ENCODE data around the gene DOCK8.

DOCK8 gene

DNA sequence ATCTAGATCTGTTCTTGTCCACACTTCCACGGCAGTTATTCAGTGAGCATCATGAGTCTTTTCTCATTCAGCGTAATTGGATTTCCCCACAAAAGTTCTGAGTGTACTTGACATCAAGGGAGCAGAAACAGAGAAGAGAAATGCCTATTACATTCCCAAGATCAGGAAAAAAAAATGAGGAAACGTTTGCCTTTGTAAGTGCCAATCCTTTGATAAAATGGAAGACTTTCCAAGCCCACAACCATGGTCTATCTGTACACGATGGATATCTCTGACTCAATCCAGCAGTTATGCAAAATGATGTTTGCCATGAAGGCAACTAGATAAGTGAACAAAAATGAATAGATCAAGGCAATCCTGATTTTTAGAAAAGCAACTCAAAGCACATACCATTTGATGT is 235.9 kb downstream of the DOCK8 start:
- Histone ChIP-seq H3K4me2 (ENCODE audit: low read depth, low read length) (no peak overlapping the region), H3K4me3 (ENCODE audit: low read length) (no peak overlapping the region), H3K4me1 (ENCODE audit: low read length) (peaks cover 21% of the 10 kb centered on the region), H3K9me3 (replicated peaks; ENCODE audit: insufficient read depth, low read length) (no peaks in the 10 kb centered on the region), H3K36me3 (replicated peaks; ENCODE audit: insufficient read depth, low read length) (0 out of 2 replicates have a peak, but pooled peaks cover 7% of the 10 kb centered on the region), H3F3A (ENCODE audit: insufficient read depth, low read length) (peaks cover 20% of the 10 kb centered on the region), H4K20me1 (ENCODE audit: insufficient read depth, low read length) (no peaks in the 10 kb centered on the region), H3K27me3 (replicated peaks; ENCODE audit: insufficient read depth, low read length) (no peaks in the 10 kb centered on the region), H2AFZ (ENCODE audit: low read length) (no peak overlapping the region), H3K27ac (ENCODE audit: low read length) (no peak overlapping the region), H3K9me2 (replicated peaks; ENCODE audit: insufficient read depth, low read length) (no peaks in the 10 kb centered on the region), H3K79me2 (ENCODE audit: low read length) (no peaks in the 10 kb centered on the region), H3K9ac (ENCODE audit: low read length) (no peak overlapping the region)
- no peak for DNase-seq
- TF ChIP-seq EZH2 (optimal IDR thresholded peaks at IDR 0.05; ENCODE audit: low read depth, low read length) (no peak), CTCF (IDR thresholded peaks at IDR 0.05; ENCODE audit: low read length) (no peak), EZH2phosphoT487 (IDR thresholded peaks at IDR 0.05; ENCODE audit: low read length) (no peak)

GRCh38 chr9:453832-454231 is 239.2 kb downstream of the DOCK8 start:
- no peak overlapping the region for H2AFZ ChIP-seq (ENCODE audit: low read length)

GRCh38 chr9:456365-456764 is 241.7 kb downstream of the DOCK8 start:
- Histone ChIP-seq H3K9ac (ENCODE audit: low read length) (no peak overlapping the region), H4K20me1 (ENCODE audit: insufficient read depth, low read length) (no peaks in the 10 kb centered on the region), H3F3A (ENCODE audit: insufficient read depth, low read length) (no peaks in the 10 kb centered on the region), H3K27ac (ENCODE audit: low read length) (no peak overlapping the region), H3K4me3 (ENCODE audit: low read length) (no peak overlapping the region), H3K9me3 (replicated peaks; ENCODE audit: insufficient read depth, low read length) (no peaks in the 10 kb centered on the region), H2AFZ (ENCODE audit: low read length) (no peak overlapping the region), H3K36me3 (replicated peaks; ENCODE audit: insufficient read depth, low read length) (no peaks in the 10 kb centered on the region), H3K4me2 (ENCODE audit: low read depth, low read length) (no peak overlapping the region), H3K79me2 (ENCODE audit: low read length) (no peaks in the 10 kb centered on the region), H3K4me1 (ENCODE audit: low read length) (no peaks in the 10 kb centered on the region), H3K27me3 (replicated peaks; ENCODE audit: insufficient read depth, low read length) (no peaks in the 10 kb centered on the region), H3K9me2 (replicated peaks; ENCODE audit: insufficient read depth, low read length) (no peaks in the 10 kb centered on the region)
- no peak for DNase-seq
- no peak for TF ChIP-seq EZH2phosphoT487 (IDR thresholded peaks at IDR 0.05; ENCODE audit: low read length)
- no peak for TF ChIP-seq EZH2 (optimal IDR thresholded peaks at IDR 0.05; ENCODE audit: low read depth, low read length)
- TF ChIP-seq CTCF (IDR thresholded peaks at IDR 0.05; ENCODE audit: low read length) = no peak

More at GRCh38 chr9:453832-454231, 239.2 kb downstream of the DOCK8 start:
- no peaks in the 10 kb centered on the region for H3K27me3 ChIP-seq (replicated peaks; ENCODE audit: insufficient read depth, low read length)
- H4K20me1 ChIP-seq (ENCODE audit: insufficient read depth, low read length) = no peaks in the 10 kb centered on the region
- 0 out of 2 replicates have a peak, but pooled peaks cover 7% of the 10 kb centered on the region for H3K36me3 ChIP-seq (replicated peaks; ENCODE audit: insufficient read depth, low read length)
- H3K4me2 ChIP-seq (ENCODE audit: low read depth, low read length) = no peak overlapping the region
- no peak for DNase-seq
- H3K9me3 ChIP-seq (replicated peaks; ENCODE audit: insufficient read depth, low read length) = no peaks in the 10 kb centered on the region
- no peaks in the 10 kb centered on the region for H3K79me2 ChIP-seq (ENCODE audit: low read length)
- no peaks in the 10 kb centered on the region for H3F3A ChIP-seq (ENCODE audit: insufficient read depth, low read length)
- no peak overlapping the region for H3K9ac ChIP-seq (ENCODE audit: low read length)
- H3K9me2 ChIP-seq (replicated peaks; ENCODE audit: insufficient read depth, low read length) = no peaks in the 10 kb centered on the region
- no peaks in the 10 kb centered on the region for H3K4me1 ChIP-seq (ENCODE audit: low read length)
- TF ChIP-seq EZH2phosphoT487 (IDR thresholded peaks at IDR 0.05; ENCODE audit: low read length) (no peak), EZH2 (optimal IDR thresholded peaks at IDR 0.05; ENCODE audit: low read depth, low read length) (no peak), CTCF (IDR thresholded peaks at IDR 0.05; ENCODE audit: low read length) (no peak)
- no peak overlapping the region for H3K4me3 ChIP-seq (ENCODE audit: low read length)
- H3K27ac ChIP-seq (ENCODE audit: low read length) = no peak overlapping the region
